ENCODE measurements around the gene PSMA8. TPM values are rescaled to one million over a fixed set of nuclear protein-coding genes. Genes with fewer than 3 reads are reported as not detected.

The PSMA8 gene
- total RNA-seq, 1 donor from 2014 or later, result not detected

DNA sequence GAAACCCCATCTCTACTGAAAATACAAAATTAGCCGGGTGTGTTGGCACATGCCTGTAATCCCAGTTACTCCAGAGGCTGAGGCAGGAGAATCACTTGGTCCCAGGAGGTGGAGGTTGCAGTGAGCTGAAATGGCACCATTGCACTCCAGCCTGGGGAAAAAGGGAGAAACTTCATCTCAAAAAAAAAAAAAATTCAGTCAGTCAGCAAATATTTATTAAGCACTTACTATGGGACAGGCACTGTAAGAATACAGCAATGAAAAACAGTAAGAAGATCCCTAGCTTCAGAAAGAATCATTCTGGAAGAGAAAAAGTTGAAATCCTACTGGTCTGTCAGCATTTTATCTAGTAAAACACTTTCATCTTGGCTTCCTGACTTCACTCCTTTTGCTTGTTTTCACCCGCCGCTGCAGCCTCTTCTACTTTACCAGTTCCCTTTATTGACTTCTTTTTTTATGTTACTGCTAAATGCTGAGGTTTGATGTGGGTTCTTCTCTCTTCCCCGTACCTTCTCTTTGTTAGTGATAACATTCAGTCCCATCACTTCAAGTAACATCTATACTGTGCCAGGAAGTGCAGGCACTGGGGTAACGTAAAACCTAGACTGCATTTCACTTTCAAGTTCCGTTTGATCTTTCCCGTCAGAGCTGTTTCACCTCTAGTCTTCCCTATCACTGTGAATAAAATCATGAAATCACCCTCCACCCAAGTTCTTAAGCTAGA, 81.7 kb downstream of the PSMA8 start:
- no peak overlapping the region for H3K4me3 ChIP-seq (ENCODE audit: low read depth, low read length)
- TF ChIP-seq, protein P1, sequence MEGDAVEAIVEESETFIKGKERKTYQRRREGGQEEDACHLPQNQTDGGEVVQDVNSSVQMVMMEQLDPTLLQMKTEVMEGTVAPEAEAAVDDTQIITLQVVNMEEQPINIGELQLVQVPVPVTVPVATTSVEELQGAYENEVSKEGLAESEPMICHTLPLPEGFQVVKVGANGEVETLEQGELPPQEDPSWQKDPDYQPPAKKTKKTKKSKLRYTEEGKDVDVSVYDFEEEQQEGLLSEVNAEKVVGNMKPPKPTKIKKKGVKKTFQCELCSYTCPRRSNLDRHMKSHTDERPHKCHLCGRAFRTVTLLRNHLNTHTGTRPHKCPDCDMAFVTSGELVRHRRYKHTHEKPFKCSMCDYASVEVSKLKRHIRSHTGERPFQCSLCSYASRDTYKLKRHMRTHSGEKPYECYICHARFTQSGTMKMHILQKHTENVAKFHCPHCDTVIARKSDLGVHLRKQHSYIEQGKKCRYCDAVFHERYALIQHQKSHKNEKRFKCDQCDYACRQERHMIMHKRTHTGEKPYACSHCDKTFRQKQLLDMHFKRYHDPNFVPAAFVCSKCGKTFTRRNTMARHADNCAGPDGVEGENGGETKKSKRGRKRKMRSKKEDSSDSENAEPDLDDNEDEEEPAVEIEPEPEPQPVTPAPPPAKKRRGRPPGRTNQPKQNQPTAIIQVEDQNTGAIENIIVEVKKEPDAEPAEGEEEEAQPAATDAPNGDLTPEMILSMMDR (conservative IDR thresholded peaks at IDR 0.05; ENCODE audit: low read depth, low read length), result no peak
- DNase-seq (ENCODE audit: low read depth), result no peak

DNA sequence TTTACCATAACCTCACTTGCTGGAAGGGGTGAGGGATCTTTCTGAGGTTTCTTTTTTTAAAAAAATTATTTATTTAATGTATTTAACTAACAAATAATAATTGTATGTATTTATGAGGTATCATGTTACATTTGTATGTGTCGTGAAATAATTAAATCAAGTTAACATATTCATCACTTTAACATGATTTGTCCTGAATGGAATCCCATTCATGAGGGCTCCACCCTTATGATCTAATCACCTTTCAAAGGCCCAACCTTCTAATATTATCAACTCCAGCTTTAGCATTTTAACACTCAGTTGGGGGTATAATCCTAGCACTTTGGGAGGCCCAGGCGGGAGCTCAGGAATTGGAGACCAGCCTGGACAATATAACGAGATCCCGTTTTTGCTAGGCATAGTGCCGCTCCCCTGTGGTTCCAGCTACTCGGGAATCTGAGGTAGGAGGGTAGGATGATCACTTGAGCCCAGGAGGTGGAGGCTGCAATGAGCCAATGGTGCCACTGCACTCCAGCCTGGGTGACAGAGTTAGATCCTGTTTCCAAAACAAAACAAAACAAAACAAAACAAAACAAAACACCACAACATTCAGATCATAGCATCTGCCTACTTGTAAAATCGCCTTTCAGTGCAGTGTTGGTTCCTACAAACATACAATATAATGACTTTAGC, 91.5 kb downstream of the PSMA8 start:
- TF ChIP-seq, protein P1 (conservative IDR thresholded peaks at IDR 0.05; ENCODE audit: low read depth, low read length), result no peak
- no peak overlapping the region for H3K4me3 ChIP-seq (ENCODE audit: low read depth, low read length)
- no peak for DNase-seq (ENCODE audit: low read depth)

DNA sequence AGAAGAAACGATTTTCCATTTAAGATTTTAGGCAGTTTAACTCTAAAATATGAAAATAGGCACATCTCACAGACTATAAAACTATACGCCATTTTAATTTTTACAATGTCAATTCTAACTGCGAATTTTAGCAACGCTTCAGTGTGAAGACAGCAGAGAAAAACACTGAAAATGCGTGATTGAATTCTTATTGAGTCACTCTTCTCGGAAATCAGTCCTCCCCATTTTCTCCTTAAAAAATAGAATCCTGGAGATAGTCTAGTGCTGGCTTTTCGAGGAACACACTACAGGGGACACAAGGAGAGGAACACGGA, 92.2 kb downstream of the PSMA8 start:
- peak overlapping the region; percentile 86 for H3K4me3 ChIP-seq (ENCODE audit: low read depth, low read length)
- DNase-seq (ENCODE audit: low read depth), result no peak
- TF ChIP-seq, protein P1 (conservative IDR thresholded peaks at IDR 0.05; ENCODE audit: low read depth, low read length), result no peak

DNA sequence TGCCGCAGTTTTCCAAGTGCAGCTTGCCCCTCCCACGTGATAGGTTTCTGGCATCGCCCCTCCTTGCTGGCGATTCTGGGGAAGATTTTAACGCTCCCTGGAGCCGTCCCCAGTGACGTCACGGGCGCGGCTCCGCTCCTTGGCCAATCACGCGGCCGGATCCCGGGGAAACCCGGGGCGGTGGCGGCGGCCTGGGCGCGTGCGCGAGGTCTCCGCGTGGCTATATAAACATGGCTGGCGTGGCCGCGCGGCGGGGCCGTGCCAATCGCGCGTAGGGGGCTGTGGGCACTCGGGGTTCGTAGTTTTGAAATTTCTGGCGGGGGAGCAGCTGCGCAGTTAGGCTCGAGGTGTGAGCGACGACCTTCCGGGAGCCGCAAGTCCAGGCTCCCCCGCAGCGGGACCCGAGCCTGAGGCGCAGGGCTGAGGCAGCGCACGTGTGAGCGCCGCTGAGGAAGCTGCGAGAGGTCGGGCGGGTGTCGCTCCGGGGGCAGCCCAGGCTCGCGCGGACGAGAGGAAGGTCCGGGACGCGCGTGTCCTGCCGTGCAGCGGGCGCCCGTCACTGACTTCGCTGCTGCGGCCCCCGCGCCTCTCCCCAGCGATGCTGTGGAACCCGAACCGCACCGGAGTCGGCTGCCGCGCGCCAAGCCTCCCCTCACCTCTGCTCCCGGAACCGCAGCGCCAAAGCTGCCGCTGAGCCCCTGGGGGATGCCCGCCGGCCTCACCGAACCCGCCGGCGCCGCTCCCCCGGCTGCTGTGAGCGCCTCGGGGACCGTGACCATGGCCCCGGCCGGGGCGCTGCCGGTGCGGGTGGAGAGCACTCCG, 92.8 kb downstream of the PSMA8 start, which contains the start of gene TAF4B:
Gene TAF4B (plus strand): TSS at position 217 of the 822 bp plus-strand sequence. CDS start 489 bp downstream, at position 706.
- TF ChIP-seq, protein P1 (conservative IDR thresholded peaks at IDR 0.05; ENCODE audit: low read depth, low read length), result no peak
- H3K4me3 ChIP-seq (ENCODE audit: low read depth, low read length), result peak within 1 kb of the TSS; percentile 86
- DNase-seq (ENCODE audit: low read depth), result no peak

DNA sequence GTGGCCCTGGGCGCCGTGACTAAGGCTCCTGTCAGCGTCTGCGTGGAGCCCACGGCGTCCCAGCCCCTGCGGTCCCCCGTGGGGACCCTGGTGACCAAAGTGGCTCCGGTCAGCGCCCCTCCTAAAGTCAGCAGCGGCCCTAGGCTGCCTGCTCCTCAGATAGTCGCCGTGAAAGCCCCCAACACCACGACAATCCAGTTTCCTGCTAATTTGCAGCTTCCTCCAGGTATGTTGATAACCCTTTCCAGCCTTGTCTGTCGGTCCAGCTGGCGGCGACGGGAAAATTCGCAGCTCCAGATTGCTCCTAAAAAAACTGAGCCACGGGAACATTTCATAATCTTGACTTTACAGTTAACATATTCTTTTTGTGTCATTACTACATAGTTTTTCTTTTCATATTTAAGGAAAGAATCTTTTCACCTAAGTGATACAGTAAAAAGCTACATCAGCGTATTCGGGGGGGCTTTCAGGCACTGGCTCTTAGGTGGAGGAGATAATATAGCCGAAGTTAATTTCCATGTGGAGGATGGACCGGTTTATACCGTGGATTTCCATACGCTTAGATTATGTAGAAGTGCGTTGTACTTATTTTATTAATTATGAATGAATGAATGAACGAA, 93.5 kb downstream of the PSMA8 start:
- peak overlapping the region; percentile 86 for H3K4me3 ChIP-seq (ENCODE audit: low read depth, low read length)
- no peak for DNase-seq (ENCODE audit: low read depth)
- TF ChIP-seq, protein P1 (conservative IDR thresholded peaks at IDR 0.05; ENCODE audit: low read depth, low read length), result no peak

DNA sequence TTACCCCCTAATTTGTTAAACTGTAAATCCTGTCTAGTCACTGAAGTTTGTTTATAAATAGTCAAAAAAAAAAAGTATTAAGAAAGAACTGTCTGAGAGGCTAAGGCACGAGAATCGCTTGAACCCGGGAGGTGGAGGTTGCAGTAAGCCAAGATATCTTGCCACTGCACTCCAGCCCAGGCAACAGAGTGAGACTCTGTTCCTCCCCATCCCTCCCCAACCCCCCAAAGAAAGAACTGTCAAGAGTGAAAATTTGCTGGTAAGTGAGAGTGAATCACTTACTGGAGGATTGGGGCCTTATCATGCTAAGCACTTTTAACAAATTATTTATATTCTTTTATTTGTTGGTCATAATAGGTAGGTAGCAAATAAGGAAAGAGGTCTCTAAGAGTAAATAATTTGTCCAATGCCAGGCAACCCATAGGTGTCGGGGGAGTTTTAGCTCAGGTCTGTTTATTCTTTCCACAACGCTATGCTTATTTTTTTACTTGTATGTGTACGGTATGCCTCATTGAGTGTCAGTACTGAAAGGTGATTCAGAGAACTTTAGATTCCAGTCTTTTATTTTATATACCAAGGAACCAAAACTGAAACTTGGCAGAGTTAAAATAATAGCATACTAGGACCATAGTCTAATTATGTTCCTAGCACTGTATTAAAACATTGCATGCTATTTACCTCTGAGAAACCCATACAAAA, 95.0 kb downstream of the PSMA8 start:
- no peak overlapping the region for H3K4me3 ChIP-seq (ENCODE audit: low read depth, low read length)
- TF ChIP-seq, protein P1 (conservative IDR thresholded peaks at IDR 0.05; ENCODE audit: low read depth, low read length), result no peak
- DNase-seq (ENCODE audit: low read depth), result no peak

Data from epithelial cell of proximal tubule (primary cell).